Uterus (tissue), 4 donors: ENCODE data around the gene CC2D2A. TPM values are rescaled to one million over a fixed set of nuclear protein-coding genes. Genes with fewer than 3 reads are reported as not detected.

ENCODE experiments used
- DNase-seq, 2 donors: peaks; one replicate each; pipeline ENCODE4 v3.0.0-alpha.2; 2019 to 2020
- H3K27ac ChIP-seq, 2 donors: fragments of 200-600 bp; sonication (generic); 1 replicate in 1 of 2; 2 replicates in 1 of 2; pipeline ENCODE4 v1.5.1; 2016 to 2018
- H3K27me3 ChIP-seq, 2 donors: fragments of 200-600 bp; sonication (generic); one replicate each; pipeline ENCODE4 v1.5.1; 2018 to 2019; ENCODE audit warnings: control low read depth in 1 of 2
- H3K36me3 ChIP-seq, 2 donors: fragments of 200-600 bp; sonication (generic); one replicate each; pipeline ENCODE4 v1.5.1; 2019; ENCODE audit warnings: control low read depth in 1 of 2
- H3K4me1 ChIP-seq, 2 donors: fragments of 200-600 bp; sonication (generic); one replicate each; pipeline ENCODE4 v1.5.1; 2018 to 2019; ENCODE audit warnings: control low read depth in 1 of 2
- H3K4me3 ChIP-seq, 2 donors: fragments of 200-600 bp; sonication (generic); 1 replicate in 1 of 2; 2 replicates in 1 of 2; pipeline ENCODE4 v1.5.1; 2018 to 2019; ENCODE audit warnings: mild to moderate bottlenecking in 1 of 2
- H3K9me3 ChIP-seq, 2 donors: fragments of 200-600 bp; sonication (generic); one replicate each; pipeline ENCODE4 v1.5.1; 2019; ENCODE audit warnings: control low read depth in 1 of 2
- POLR2A ChIP-seq, 2 donors: fragments of 450-650 bp; IDR thresholded peaks; one replicate each; pipeline ENCODE4 v1.6.1; 2016; ENCODE audit warnings: antibody characterized with exemption in 2 of 2, mild to moderate bottlenecking in 1 of 2, moderate library complexity in 1 of 2
- intact Hi-C: fragments of 100-400 bp; cut with DNase I; formaldehyde crosslinking; loops from one replicate; pipeline ENCODE4 v1.15.1; 2023; ENCODE audit warnings: low total_unique reads
- total RNA-seq, 4 donors: library from RNA; depleted of rRNA in 3 of 4; stranded (reverse); fragments of >200 nt in 3 of 4; gene quantifications; one replicate each; pipeline versions ENCODE4 v1.1.0 to v1.2.4, GENCODE V29; 2014 to 2023
- TF ChIP-seq, protein P1 (sequence below), 4 experiments: fragments of 200-600 bp in 2 of 4; fragments of 450-650 bp in 2 of 4; sonication (generic) in 2 of 4; IDR thresholded peaks; one replicate each; pipeline ENCODE4 v1.5.1; 2016 to 2019; ENCODE audit warnings: antibody characterized with exemption in 4 of 4, mild to moderate bottlenecking in 2 of 4, moderate library complexity in 1 of 4
- donor health status: DM: yes; HTN: yes; CAD: no.

CC2D2A gene
- total RNA-seq, 4 donors from 2014 or later = 16.8 to 54.4 (median 33.9) TPM

- no peaks in the 10 kb centered on the region for H3K4me1 ChIP-seq
- H3K9me3 ChIP-seq = no peaks in the 10 kb centered on the region
- H3K27ac ChIP-seq = peak overlapping the region; percentile 69 to 70
- peak; percentile 59 to 67 for DNase-seq
- H3K4me3 ChIP-seq = peak overlapping the region; percentile 24 to 37
- no peaks in the 10 kb centered on the region for H3K27me3 ChIP-seq
- TF ChIP-seq, protein P1, sequence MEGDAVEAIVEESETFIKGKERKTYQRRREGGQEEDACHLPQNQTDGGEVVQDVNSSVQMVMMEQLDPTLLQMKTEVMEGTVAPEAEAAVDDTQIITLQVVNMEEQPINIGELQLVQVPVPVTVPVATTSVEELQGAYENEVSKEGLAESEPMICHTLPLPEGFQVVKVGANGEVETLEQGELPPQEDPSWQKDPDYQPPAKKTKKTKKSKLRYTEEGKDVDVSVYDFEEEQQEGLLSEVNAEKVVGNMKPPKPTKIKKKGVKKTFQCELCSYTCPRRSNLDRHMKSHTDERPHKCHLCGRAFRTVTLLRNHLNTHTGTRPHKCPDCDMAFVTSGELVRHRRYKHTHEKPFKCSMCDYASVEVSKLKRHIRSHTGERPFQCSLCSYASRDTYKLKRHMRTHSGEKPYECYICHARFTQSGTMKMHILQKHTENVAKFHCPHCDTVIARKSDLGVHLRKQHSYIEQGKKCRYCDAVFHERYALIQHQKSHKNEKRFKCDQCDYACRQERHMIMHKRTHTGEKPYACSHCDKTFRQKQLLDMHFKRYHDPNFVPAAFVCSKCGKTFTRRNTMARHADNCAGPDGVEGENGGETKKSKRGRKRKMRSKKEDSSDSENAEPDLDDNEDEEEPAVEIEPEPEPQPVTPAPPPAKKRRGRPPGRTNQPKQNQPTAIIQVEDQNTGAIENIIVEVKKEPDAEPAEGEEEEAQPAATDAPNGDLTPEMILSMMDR (IDR thresholded peaks at IDR 0.05) = peak; percentile 58 to 77 (median 72)
- TF ChIP-seq POLR2A (IDR thresholded peaks at IDR 0.05) = no peak
- H3K36me3 ChIP-seq = no peaks in the 10 kb centered on the region
- intact Hi-C loops = loop anchor here (5.0 kb wide), 1 partner anchor 538 kb away; no protein-coding TSS in a partner anchor
Observed at GRCh38 chr4:15479089-15479912, 9.6 kb downstream of the CC2D2A start.

DNA sequence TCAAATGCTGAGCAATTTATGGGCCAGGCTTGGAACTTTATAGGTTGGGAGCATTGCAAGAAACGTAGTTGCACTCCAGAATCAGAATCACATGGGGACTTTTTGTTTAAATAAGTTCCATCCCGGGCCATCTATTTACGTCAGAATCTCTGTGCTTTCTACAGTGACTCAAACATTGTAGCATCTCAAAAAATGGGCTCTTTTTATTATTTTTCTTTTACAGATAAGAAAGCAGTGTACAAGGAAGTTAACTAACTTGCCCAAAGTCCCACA, 10.2 kb downstream of the CC2D2A start:
- no peaks in the 10 kb centered on the region for H3K36me3 ChIP-seq
- DNase-seq = no peak

GRCh38 chr4:15481961-15482745, 12.5 kb downstream of the CC2D2A start:
- H3K27ac ChIP-seq = no peak overlapping the region
- H3K36me3 ChIP-seq = no peaks in the 10 kb centered on the region
- no peak for TF ChIP-seq POLR2A (IDR thresholded peaks at IDR 0.05)
- H3K4me3 ChIP-seq = no peak overlapping the region
- H3K4me1 ChIP-seq = no peaks in the 10 kb centered on the region
- intact Hi-C loops = no loop called here
- no peaks in the 10 kb centered on the region for H3K27me3 ChIP-seq
- no peaks in the 10 kb centered on the region for H3K9me3 ChIP-seq
- no peak for DNase-seq

More for the DNA sequence above, 10.2 kb downstream of the CC2D2A start:
- Histone ChIP-seq H3K9me3 (no peaks in the 10 kb centered on the region), H3K27me3 (no peaks in the 10 kb centered on the region), H3K4me3 (peak overlapping the region in 1 of 2 donors; percentile 37), H3K27ac (peak overlapping the region; percentile 69 to 70), H3K4me1 (no peaks in the 10 kb centered on the region)
- intact Hi-C loops = loop anchor here (5.0 kb wide), 1 partner anchor 537 kb away; no protein-coding TSS in a partner anchor
- no peak for TF ChIP-seq POLR2A (IDR thresholded peaks at IDR 0.05)
- TF ChIP-seq, protein P1 (IDR thresholded peaks at IDR 0.05) = no peak

DNA sequence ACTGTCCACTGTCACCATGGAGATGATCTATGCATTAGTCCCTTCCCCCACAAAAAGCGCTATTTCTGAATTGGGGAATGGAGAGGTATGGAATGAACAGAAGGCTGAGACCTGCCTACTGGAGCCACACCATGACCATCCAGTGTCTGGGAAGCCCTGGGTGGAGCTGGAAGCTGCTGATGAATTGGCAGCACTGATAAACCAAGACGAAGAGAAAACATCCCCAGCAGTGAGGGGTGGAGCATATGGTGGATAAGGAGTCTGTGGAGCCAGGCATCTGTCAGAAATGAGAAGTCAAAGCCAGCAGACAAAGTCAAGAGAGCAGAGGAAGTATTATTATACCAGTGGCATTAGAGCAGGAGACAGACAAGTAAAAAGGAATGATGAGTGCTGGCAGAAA, 13.2 kb downstream of the CC2D2A start:
- Histone ChIP-seq H3K27me3 (no peaks in the 10 kb centered on the region), H3K36me3 (no peaks in the 10 kb centered on the region), H3K9me3 (peaks cover 0 to under 1% of the 10 kb centered on the region in 2 donors), H3K27ac (no peak overlapping the region), H3K4me1 (no peaks in the 10 kb centered on the region), H3K4me3 (no peak overlapping the region)
- TF ChIP-seq, protein P1 (IDR thresholded peaks at IDR 0.05) = no peak
- no peak for TF ChIP-seq POLR2A (IDR thresholded peaks at IDR 0.05)
- intact Hi-C loops = no loop called here
- no peak for DNase-seq

GRCh38 chr4:15488136-15488535, 18.5 kb downstream of the CC2D2A start:
- no peaks in the 10 kb centered on the region for H3K27me3 ChIP-seq
- intact Hi-C loops = no loop called here
- H3K4me3 ChIP-seq = no peak overlapping the region
- H3K9me3 ChIP-seq = peaks cover 0 to 10% of the 10 kb centered on the region in 2 donors
- H3K4me1 ChIP-seq = no peaks in the 10 kb centered on the region
- H3K27ac ChIP-seq = no peak overlapping the region
- TF ChIP-seq, protein P1 (IDR thresholded peaks at IDR 0.05) = no peak
- no peak for TF ChIP-seq POLR2A (IDR thresholded peaks at IDR 0.05)
- DNase-seq = no peak
- no peaks in the 10 kb centered on the region for H3K36me3 ChIP-seq
